WTC11 (cell line): ENCODE measurements around the gene LMF2. TPM values are rescaled to one million over a fixed set of nuclear protein-coding genes. Genes with fewer than 3 reads are reported as not detected.

ENCODE experiments used
- ATAC-seq: fragments of 200-7000 bp; cut with Tn5 transposase; 2 replicates; pipeline ENCODE4 v1.10.0; 2021; ENCODE audit warnings: mild to moderate bottlenecking, moderate library complexity
- CTCF ChIA-PET: fragments of 300-600 bp; sonication (Branson Sonifier 250); formaldehyde crosslinking; loops from one replicate; lab custom pipeline; 2021; ENCODE audit warnings: antibody characterized with exemption; lab: Charles Lee
- POLR2A ChIA-PET: fragments of 350-600 bp; sonication (Branson Sonifier 250); formaldehyde crosslinking; loops from one replicate; lab custom pipeline; 2021; ENCODE audit warnings: antibody characterized with exemption; lab: Charles Lee
- DNase-seq: peaks from one replicate; pipeline ENCODE4 v3.0.0; 2021; ENCODE audit warnings: low spot score
- H3K27ac Mint-ChIP-seq: 2 replicates; pipeline ENCODE4 v1.8.0; 2021; ENCODE audit warnings: mixed read lengths
- H3K27me3 Mint-ChIP-seq: 2 replicates; pipeline ENCODE4 v1.8.0; 2021; ENCODE audit warnings: low read depth, mild to moderate bottlenecking, moderate library complexity, mixed read lengths
- H3K36me3 Mint-ChIP-seq: 2 replicates; pipeline ENCODE4 v1.8.0; 2021; ENCODE audit warnings: mixed read lengths
- H3K4me1 Mint-ChIP-seq: 2 replicates; pipeline ENCODE4 v1.8.0; 2022; ENCODE audit warnings: mixed read lengths
- H3K4me3 Mint-ChIP-seq: 2 replicates; pipeline ENCODE4 v1.8.0; 2021; ENCODE audit warnings: mild to moderate bottlenecking, moderate library complexity, mixed read lengths
- H3K9me3 Mint-ChIP-seq: 2 replicates; pipeline ENCODE4 v1.8.0; 2021; ENCODE audit warnings: mixed read lengths
- CBFB ChIP-seq: sonication (generic); formaldehyde crosslinking; IDR thresholded peaks from 2 replicates; pipeline ENCODE4 v1.8.1; 2022; ENCODE audit warnings: mild to moderate bottlenecking, low read depth, missing genetic modification reagents
- ESRRA ChIP-seq: sonication (generic); formaldehyde crosslinking; IDR thresholded peaks from 2 replicates; pipeline ENCODE4 v1.8.1; 2022; ENCODE audit warnings: mild to moderate bottlenecking, missing genetic modification reagents, borderline replicate concordance
- FOXK1 ChIP-seq: sonication (generic); formaldehyde crosslinking; IDR thresholded peaks from 2 replicates; pipeline ENCODE4 v1.8.0; 2022; ENCODE audit warnings: mild to moderate bottlenecking, moderate library complexity, missing genetic modification reagents
- GABPB1 ChIP-seq: sonication (generic); formaldehyde crosslinking; IDR thresholded peaks from 2 replicates; pipeline ENCODE4 v1.8.1; 2023; ENCODE audit warnings: mild to moderate bottlenecking, missing genetic modification reagents
- IRF2 ChIP-seq: sonication (generic); formaldehyde crosslinking; IDR thresholded peaks from 2 replicates; pipeline ENCODE4 v1.8.0; 2022; ENCODE audit warnings: low read depth, missing genetic modification reagents, borderline replicate concordance
- JUN ChIP-seq: sonication (generic); formaldehyde crosslinking; IDR thresholded peaks from 2 replicates; pipeline ENCODE4 v1.8.0; 2023; ENCODE audit warnings: mild to moderate bottlenecking, missing genetic modification reagents
- KAT7 ChIP-seq: sonication (generic); formaldehyde crosslinking; IDR thresholded peaks from 2 replicates; pipeline ENCODE4 v1.8.1; 2023; ENCODE audit warnings: missing genetic modification reagents, mild to moderate bottlenecking, borderline replicate concordance
- RELA ChIP-seq: sonication (generic); formaldehyde crosslinking; IDR thresholded peaks from 2 replicates; pipeline ENCODE4 v1.8.1; 2022; ENCODE audit warnings: missing genetic modification reagents, mild to moderate bottlenecking, borderline replicate concordance
- ZNF232 ChIP-seq: sonication (generic); formaldehyde crosslinking; IDR thresholded peaks from 2 replicates; pipeline ENCODE4 v1.8.0; 2022; ENCODE audit warnings: mild to moderate bottlenecking, missing genetic modification reagents
- ZNF396 ChIP-seq: fragments of 250-450 bp; sonication (Bioruptor Pico); IDR thresholded peaks from 2 replicates; pipeline ENCODE4 v1.8.0; 2021; ENCODE audit warnings: mild to moderate bottlenecking, moderate library complexity, borderline replicate concordance
- total RNA-seq: library from RNA; stranded (reverse); gene quantifications from 3 replicates; pipeline ENCODE4 v1.2.3, GENCODE V29; 2021
- TF ChIP-seq, protein P1 (sequence below): sonication (generic); formaldehyde crosslinking; IDR thresholded peaks from 2 replicates; pipeline ENCODE4 v1.8.1; 2022; ENCODE audit warnings: mild to moderate bottlenecking, missing genetic modification reagents, moderate library complexity, borderline replicate concordance
- TF ChIP-seq, protein P2 (sequence below): sonication (generic); formaldehyde crosslinking; IDR thresholded peaks from 2 replicates; pipeline ENCODE4 v1.8.1; 2023; ENCODE audit warnings: mild to moderate bottlenecking, missing genetic modification reagents
- TF ChIP-seq, protein P3 (sequence below): sonication (generic); formaldehyde crosslinking; IDR thresholded peaks from 2 replicates; pipeline ENCODE4 v1.8.0; 2023; ENCODE audit warnings: missing genetic modification reagents
- TF ChIP-seq, protein P4 (sequence below): sonication (generic); formaldehyde crosslinking; IDR thresholded peaks from 2 replicates; pipeline ENCODE4 v1.8.1; 2023; ENCODE audit warnings: mild to moderate bottlenecking, missing genetic modification reagents, moderate library complexity
- TF ChIP-seq, protein P5 (sequence below): fragments of 250-450 bp; sonication (Bioruptor Pico); IDR thresholded peaks from 2 replicates; pipeline ENCODE4 v1.9.0; 2021; ENCODE audit warnings: moderate library complexity, mild to moderate bottlenecking, inconsistent platforms, borderline replicate concordance

LMF2 gene
- total RNA-seq, 1 experiment from 2014 or later, result 43.7 TPM

DNA sequence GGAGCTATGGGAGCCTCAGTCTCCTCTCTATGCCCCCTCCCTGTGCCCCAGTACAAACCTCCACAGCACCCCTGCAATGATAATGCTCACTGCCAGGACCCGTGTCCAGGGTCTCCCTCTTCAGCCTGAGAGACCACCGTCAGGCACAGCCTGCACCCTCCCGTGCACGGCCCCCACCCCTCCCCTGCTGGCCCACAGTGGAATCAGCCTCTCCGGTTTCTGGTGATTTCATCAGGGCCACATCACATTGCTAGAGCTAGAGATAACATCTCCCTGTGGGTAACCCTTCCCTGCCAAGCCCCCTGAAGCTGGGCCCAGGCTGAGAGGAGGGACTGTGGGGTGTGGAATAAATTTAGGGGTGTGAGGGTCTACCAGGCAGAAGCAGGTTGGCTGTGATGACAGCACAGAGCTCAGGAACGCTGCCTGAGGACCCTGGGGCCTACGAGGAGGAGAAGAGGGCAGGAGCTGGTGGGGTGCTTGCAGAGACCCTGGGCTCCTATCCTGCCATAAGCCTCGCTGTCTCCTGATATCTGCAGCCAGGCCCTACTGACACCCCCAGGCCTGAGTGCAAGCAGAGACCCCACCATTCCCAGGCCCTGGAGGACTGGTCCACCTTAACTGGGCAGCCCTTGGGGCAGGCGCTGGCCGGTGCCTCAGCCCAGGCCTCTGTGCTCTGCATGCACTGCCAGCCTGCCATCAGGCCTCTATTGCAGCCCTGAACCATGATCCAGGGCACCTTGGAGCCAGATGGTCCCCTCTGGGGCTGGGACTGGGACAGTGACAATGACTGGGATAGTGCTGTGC is 38.2 kb upstream of the LMF2 start, which contains the start of gene KLHDC7B:
KLHDC7B (plus strand) TSS at position 378 of the 804 bp plus-strand sequence; CDS start at position 723, 345 bp downstream.
- Mint-ChIP-seq H3K36me3 (no peaks in the 10 kb centered on the region), H3K27ac (no peak within 1 kb of the TSS), H3K4me1 (no peaks in the 10 kb centered on the region), H3K27me3 (peaks cover 11% of the 10 kb centered on the region), H3K9me3 (no peaks in the 10 kb centered on the region), H3K4me3 (no peak within 1 kb of the TSS)
- CTCF ChIA-PET, result interaction anchor here (0.7 to 1.2 kb wide), 3 partner anchors 17 to 83 kb away, joined by 3 to 4 read pairs (median 3); partner anchors contain the start of gene SYCE3
- TF ChIP-seq GABPB1 (CRISPR knock-in tag) (peak; percentile 94), FOXK1 (CRISPR knock-in tag) (no peak)
- TF ChIP-seq, protein P1, sequence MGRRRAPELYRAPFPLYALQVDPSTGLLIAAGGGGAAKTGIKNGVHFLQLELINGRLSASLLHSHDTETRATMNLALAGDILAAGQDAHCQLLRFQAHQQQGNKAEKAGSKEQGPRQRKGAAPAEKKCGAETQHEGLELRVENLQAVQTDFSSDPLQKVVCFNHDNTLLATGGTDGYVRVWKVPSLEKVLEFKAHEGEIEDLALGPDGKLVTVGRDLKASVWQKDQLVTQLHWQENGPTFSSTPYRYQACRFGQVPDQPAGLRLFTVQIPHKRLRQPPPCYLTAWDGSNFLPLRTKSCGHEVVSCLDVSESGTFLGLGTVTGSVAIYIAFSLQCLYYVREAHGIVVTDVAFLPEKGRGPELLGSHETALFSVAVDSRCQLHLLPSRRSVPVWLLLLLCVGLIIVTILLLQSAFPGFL (CRISPR knock-in tag), result no peak
- POLR2A ChIA-PET, result no interaction called here
- DNase-seq (no peak), ATAC-seq (no peak)

DNA sequence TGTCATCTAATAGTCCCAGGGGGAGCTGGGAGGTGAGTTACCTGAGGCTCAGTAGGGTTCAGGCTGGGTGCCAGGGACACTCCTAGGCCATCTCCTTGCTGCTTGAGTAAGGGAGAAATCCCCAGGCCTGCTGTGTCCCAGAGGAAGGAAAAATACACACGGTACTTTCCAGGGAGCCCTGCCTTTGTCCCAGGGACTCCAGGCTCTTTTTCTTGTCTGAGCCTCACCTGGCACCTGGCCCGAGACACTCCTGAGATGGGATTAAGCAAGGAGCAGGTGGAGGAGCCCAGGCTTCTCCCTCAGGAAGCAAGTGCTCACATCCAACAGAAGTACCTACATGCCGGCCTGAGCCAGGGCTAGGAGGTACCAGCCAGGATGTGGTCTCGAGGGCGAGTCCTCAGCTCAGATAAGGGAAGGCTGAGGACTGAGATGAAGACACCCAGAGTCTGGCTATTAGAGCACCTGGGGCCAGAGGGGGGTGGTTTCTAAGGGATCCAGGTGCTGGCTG is 37.3 kb upstream of the LMF2 start:
- no peaks in the 10 kb centered on the region for H3K9me3 Mint-ChIP-seq
- H3K27me3 Mint-ChIP-seq, result peaks cover 11% of the 10 kb centered on the region
- H3K27ac Mint-ChIP-seq, result no peak overlapping the region
- no peaks in the 10 kb centered on the region for H3K4me1 Mint-ChIP-seq
- no peak overlapping the region for H3K4me3 Mint-ChIP-seq
- no peaks in the 10 kb centered on the region for H3K36me3 Mint-ChIP-seq
- CTCF ChIA-PET, result no interaction called here
- DNase-seq (no peak), ATAC-seq (no peak)
- TF ChIP-seq, protein P2, sequence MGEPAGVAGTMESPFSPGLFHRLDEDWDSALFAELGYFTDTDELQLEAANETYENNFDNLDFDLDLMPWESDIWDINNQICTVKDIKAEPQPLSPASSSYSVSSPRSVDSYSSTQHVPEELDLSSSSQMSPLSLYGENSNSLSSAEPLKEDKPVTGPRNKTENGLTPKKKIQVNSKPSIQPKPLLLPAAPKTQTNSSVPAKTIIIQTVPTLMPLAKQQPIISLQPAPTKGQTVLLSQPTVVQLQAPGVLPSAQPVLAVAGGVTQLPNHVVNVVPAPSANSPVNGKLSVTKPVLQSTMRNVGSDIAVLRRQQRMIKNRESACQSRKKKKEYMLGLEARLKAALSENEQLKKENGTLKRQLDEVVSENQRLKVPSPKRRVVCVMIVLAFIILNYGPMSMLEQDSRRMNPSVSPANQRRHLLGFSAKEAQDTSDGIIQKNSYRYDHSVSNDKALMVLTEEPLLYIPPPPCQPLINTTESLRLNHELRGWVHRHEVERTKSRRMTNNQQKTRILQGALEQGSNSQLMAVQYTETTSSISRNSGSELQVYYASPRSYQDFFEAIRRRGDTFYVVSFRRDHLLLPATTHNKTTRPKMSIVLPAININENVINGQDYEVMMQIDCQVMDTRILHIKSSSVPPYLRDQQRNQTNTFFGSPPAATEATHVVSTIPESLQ, result no peak
- TF ChIP-seq KAT7 (CRISPR knock-in tag), result no peak
- TF ChIP-seq IRF2, result no peak
- TF ChIP-seq, protein P3, sequence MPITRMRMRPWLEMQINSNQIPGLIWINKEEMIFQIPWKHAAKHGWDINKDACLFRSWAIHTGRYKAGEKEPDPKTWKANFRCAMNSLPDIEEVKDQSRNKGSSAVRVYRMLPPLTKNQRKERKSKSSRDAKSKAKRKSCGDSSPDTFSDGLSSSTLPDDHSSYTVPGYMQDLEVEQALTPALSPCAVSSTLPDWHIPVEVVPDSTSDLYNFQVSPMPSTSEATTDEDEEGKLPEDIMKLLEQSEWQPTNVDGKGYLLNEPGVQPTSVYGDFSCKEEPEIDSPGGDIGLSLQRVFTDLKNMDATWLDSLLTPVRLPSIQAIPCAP (CRISPR knock-in tag), result no peak
- no peak for TF ChIP-seq ZNF232 (CRISPR knock-in tag)
- TF ChIP-seq CBFB (CRISPR knock-in tag), result no peak
- TF ChIP-seq ZNF396 (CRISPR knock-in tag), result no peak
- TF ChIP-seq, protein P4, sequence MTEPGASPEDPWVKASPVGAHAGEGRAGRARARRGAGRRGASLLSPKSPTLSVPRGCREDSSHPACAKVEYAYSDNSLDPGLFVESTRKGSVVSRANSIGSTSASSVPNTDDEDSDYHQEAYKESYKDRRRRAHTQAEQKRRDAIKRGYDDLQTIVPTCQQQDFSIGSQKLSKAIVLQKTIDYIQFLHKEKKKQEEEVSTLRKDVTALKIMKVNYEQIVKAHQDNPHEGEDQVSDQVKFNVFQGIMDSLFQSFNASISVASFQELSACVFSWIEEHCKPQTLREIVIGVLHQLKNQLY (CRISPR knock-in tag), result no peak
- TF ChIP-seq, protein P5, sequence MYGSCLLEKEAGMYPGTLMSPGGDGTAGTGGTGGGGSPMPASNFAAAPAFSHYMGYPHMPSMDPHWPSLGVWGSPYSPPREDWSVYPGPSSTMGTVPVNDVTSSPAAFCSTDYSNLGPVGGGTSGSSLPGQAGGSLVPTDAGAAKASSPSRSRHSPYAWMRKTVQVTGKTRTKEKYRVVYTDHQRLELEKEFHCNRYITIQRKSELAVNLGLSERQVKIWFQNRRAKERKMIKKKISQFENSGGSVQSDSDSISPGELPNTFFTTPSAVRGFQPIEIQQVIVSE (CRISPR knock-in tag), result no peak
- no peak for TF ChIP-seq JUN (CRISPR knock-in tag)
- no peak for TF ChIP-seq ESRRA (CRISPR knock-in tag)
- TF ChIP-seq RELA (CRISPR knock-in tag), result no peak
- POLR2A ChIA-PET, result no interaction called here
